ENCODE data around the gene RRP15.
A peak's percentile ranks its signal among the peaks of the same experiment; 100 is the strongest.

RRP15 gene

DNA sequence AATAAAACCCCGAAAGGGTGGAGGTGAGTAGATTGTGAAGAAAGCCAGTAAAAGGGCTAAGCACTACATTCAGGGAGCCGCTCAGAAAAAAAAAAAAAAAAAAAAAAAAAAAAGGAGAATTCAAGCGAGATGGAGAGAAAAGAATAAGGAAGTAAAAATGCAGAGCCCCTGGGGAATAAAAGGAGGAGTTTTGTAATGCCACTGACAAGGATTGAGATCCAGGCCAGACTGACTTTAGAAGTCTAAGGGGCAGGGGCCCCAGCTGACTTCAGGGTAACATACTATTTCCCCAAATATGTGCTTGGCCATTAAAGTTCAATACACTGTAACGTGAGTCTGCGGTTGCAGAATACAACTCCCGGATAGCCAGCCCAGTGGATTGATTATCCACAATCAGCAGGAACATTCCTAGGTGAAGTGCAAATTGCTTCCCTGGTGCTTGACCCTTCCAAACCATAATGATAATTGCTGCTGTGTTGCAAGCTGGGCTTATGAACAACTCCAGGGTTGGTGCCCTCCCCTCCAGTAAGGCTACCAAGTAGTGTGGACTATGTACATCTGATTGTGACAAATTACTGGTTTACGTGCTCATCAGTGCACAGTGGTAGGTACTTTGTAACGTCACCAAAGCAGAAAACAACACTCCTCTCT is 30.7 kb upstream of the RRP15 start:
- H3K36me3 Mint-ChIP-seq (ENCODE audit: low read depth): no peaks in the 10 kb centered on the region
- H3K4me1 Mint-ChIP-seq: no peaks in the 10 kb centered on the region
- H3K27me3 Mint-ChIP-seq (ENCODE audit: low read depth): peaks cover 1% of the 10 kb centered on the region
- H3K27ac Mint-ChIP-seq: no peak overlapping the region
- no peak overlapping the region for H3K4me3 Mint-ChIP-seq
- TF ChIP-seq, protein P1, sequence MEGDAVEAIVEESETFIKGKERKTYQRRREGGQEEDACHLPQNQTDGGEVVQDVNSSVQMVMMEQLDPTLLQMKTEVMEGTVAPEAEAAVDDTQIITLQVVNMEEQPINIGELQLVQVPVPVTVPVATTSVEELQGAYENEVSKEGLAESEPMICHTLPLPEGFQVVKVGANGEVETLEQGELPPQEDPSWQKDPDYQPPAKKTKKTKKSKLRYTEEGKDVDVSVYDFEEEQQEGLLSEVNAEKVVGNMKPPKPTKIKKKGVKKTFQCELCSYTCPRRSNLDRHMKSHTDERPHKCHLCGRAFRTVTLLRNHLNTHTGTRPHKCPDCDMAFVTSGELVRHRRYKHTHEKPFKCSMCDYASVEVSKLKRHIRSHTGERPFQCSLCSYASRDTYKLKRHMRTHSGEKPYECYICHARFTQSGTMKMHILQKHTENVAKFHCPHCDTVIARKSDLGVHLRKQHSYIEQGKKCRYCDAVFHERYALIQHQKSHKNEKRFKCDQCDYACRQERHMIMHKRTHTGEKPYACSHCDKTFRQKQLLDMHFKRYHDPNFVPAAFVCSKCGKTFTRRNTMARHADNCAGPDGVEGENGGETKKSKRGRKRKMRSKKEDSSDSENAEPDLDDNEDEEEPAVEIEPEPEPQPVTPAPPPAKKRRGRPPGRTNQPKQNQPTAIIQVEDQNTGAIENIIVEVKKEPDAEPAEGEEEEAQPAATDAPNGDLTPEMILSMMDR (IDR thresholded peaks at IDR 0.05; ENCODE audit: unreplicated experiment in 3 of 3): no peak
- H3K9me3 Mint-ChIP-seq: peaks cover 4% of the 10 kb centered on the region

DNA sequence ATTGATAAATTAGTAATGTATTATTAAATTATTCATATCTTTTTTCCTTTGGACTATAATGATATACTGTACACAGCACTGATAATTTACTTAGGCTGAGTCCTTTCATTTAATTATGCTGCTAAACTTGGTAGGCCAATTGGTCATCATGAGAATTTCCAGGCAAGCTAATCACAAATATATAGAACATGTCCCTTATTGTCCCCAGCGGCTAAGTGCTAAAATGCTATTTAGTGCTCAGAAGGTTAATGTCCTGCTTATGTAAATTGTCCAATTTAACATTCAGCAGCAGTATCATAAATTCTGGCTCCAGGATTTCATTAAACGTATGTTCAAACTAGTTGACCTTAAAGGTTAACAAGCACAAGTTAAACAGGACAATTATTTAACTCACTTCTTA is 30.0 kb upstream of the RRP15 start:
- TF ChIP-seq, protein P1 (IDR thresholded peaks at IDR 0.05; ENCODE audit: unreplicated experiment in 3 of 3): no peak

DNA sequence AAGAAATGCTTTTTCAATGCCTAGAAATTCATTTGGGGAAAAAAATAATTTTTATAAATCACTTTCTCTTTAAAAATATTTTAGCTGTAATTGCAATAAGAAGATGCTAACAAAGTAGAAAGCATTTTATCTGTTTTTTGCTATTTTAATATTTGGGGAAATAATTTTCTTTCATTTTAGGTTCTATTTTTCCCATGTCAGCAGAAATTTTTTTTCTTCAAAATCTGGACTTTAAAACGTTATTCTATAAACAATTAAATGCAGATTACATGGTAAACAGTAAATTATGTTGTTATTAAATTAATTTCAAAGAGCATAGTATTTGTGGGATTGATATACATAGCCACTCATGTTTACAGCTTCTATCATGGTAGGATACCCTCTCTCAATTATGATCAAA is 27.7 kb upstream of the RRP15 start:
- TF ChIP-seq, protein P1 (IDR thresholded peaks at IDR 0.05; ENCODE audit: unreplicated experiment in 3 of 3): no peak
- peaks cover 13% of the 10 kb centered on the region for H3K9me3 Mint-ChIP-seq
- no peak overlapping the region for H3K4me3 Mint-ChIP-seq
- H3K4me1 Mint-ChIP-seq: no peaks in the 10 kb centered on the region
- H3K27ac Mint-ChIP-seq: no peak overlapping the region
- peaks cover 4% of the 10 kb centered on the region for H3K27me3 Mint-ChIP-seq (ENCODE audit: low read depth)
- no peaks in the 10 kb centered on the region for H3K36me3 Mint-ChIP-seq (ENCODE audit: low read depth)

More for the DNA sequence above, 30.0 kb upstream of the RRP15 start:
- H3K27ac Mint-ChIP-seq: no peak overlapping the region
- H3K4me3 Mint-ChIP-seq: no peak overlapping the region
- no peaks in the 10 kb centered on the region for H3K36me3 Mint-ChIP-seq (ENCODE audit: low read depth)
- peaks cover 10% of the 10 kb centered on the region for H3K9me3 Mint-ChIP-seq
- peaks cover 4% of the 10 kb centered on the region for H3K27me3 Mint-ChIP-seq (ENCODE audit: low read depth)
- H3K4me1 Mint-ChIP-seq: no peaks in the 10 kb centered on the region

DNA sequence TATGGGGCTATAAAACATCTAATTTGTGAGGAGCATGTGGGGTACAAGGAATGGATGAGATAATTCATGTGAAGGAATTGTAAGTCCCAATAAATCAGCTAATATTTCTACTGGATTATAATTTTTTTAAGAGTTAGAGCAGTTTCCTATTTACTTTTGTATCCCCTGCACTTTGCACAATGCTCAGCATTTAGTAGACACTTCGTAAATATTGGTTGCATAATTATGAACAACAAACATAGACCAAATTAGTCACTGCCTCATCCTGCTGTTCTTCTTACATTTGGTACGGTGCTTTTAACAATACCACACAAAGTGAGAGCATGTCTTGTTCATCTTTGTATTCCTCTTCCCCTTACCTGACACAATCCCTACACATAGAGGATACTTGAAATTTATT is 27.1 kb upstream of the RRP15 start:
- Mint-ChIP-seq H3K4me1 (no peaks in the 10 kb centered on the region), H3K27ac (no peak overlapping the region), H3K4me3 (no peak overlapping the region), H3K9me3 (peaks cover 13% of the 10 kb centered on the region), H3K27me3 (ENCODE audit: low read depth) (peaks cover 9% of the 10 kb centered on the region), H3K36me3 (ENCODE audit: low read depth) (no peaks in the 10 kb centered on the region)
- TF ChIP-seq, protein P1 (IDR thresholded peaks at IDR 0.05; ENCODE audit: unreplicated experiment in 3 of 3): no peak

DNA sequence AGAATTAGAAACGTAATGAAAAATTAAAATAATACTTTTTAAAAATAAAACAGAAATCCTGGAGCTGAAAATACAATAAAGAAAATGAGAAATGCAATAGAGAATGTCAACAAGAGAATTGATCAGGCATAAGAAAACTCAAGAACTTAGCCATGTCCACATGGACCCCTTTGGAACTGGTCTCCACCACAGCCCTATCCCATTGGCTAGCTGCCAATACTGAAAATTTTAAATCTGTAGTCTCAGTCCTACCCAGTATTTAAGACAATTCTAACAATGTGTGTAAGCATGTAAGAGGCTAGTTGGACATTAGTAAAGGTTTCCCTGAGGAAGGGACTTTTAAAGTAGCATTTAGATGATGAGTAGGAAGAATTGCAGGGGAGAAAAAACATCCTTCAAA is 25.8 kb upstream of the RRP15 start:
- H3K27me3 Mint-ChIP-seq (ENCODE audit: low read depth): peaks cover 9% of the 10 kb centered on the region
- H3K27ac Mint-ChIP-seq: no peak overlapping the region
- peaks cover 13% of the 10 kb centered on the region for H3K9me3 Mint-ChIP-seq
- H3K4me1 Mint-ChIP-seq: no peaks in the 10 kb centered on the region
- H3K4me3 Mint-ChIP-seq: no peak overlapping the region
- H3K36me3 Mint-ChIP-seq (ENCODE audit: low read depth): no peaks in the 10 kb centered on the region
- TF ChIP-seq, protein P1 (IDR thresholded peaks at IDR 0.05; ENCODE audit: unreplicated experiment in 3 of 3): no peak

DNA sequence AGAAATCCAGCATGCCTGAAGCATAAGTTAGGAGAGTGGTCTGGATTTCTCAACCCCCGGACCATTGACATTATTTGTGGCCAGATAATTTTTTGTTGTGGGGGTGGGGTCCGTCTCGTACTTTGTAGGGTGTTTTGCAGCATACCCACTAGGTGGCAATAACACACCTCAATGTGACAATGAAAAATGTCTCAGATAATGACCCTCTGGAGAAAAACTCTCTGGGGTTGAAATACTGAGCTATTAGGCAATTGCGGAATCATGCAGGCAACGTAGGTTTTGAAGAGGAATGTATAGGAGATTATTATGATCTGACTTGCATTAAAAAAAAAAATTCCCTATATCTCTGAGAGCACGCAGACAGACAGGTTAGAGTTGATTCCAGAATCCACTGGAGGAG is 25.3 kb upstream of the RRP15 start:
- TF ChIP-seq, protein P1 (IDR thresholded peaks at IDR 0.05; ENCODE audit: unreplicated experiment in 3 of 3): peak in 1 of 3 experiments; percentile 19
- H3K27ac Mint-ChIP-seq: no peak overlapping the region
- H3K27me3 Mint-ChIP-seq (ENCODE audit: low read depth): peaks cover 9% of the 10 kb centered on the region
- H3K4me3 Mint-ChIP-seq: no peak overlapping the region
- H3K4me1 Mint-ChIP-seq: no peaks in the 10 kb centered on the region
- peaks cover 13% of the 10 kb centered on the region for H3K9me3 Mint-ChIP-seq
- no peaks in the 10 kb centered on the region for H3K36me3 Mint-ChIP-seq (ENCODE audit: low read depth)
